ACHN (cell line): Measurements from ENCODE around the gene KRT3.
"Not testable (repeated sequence)": the region's sequence is repeated elsewhere in the genome, so short reads cannot be mapped to it uniquely, and the experiment has no call there.

ENCODE experiments used
- DNase-seq: peaks from one replicate; pipeline ENCODE4 v3.0.0-alpha.2; 2015
- in situ Hi-C: cut with HindIII; loops from 2 replicates; pipeline ENCODE4 v1.10.0; 2017; ENCODE audit warnings: low sequenced_read_pairs, low pct_ligation_motif_present, low pct_unique_long_range_greater_than_20kb

Gene KRT3

GRCh38 chr12:52753283-52753682 is 42.6 kb downstream of the KRT3 start:
- DNase-seq, result no peak
- in situ Hi-C loops, result no loop called here

DNA sequence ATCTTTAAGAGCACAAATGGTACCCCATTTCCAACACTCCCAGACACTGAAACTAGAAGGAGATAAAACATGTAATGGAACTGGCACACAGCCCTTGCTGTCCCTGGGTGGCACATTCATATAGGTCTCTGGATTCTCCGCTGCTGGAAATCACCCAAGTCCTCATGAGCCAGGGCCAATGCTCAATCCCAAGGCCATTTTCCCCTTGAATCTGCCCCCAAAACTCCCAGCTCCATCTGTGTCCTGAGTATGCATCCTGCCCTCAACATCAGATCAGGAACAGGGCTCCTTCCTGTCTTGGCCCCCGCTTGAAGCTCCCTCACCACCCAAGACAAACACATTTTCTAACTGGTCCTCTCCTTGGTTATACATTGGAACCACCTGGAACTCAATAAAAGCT is 43.4 kb downstream of the KRT3 start:
- in situ Hi-C loops, result no loop called here
- DNase-seq, result no peak

DNA sequence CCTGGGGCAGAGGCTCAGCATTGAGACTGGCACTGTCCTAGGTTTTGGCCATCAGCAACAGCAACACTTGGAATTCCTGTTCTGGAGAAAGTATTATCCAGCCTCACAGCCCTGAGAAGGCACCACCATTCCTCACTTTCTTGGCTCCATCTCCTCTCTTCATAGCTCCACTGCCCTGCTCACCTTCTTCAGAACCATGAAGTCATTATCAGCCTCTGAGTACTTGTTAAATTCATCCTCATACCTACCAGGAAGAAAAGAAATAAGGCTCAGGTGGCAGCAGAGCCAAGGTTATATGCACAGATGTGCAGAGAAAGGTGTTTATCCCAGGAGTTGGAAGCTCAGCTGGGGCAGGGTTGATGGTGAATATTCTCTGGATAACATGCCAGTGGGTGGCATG is 44.1 kb downstream of the KRT3 start:
- in situ Hi-C loops, result no loop called here
- DNase-seq, result no peak

GRCh38 chr12:52750532-52750931 is 45.4 kb downstream of the KRT3 start:
- in situ Hi-C loops, DNase-seq: not testable (repeated sequence)

DNA sequence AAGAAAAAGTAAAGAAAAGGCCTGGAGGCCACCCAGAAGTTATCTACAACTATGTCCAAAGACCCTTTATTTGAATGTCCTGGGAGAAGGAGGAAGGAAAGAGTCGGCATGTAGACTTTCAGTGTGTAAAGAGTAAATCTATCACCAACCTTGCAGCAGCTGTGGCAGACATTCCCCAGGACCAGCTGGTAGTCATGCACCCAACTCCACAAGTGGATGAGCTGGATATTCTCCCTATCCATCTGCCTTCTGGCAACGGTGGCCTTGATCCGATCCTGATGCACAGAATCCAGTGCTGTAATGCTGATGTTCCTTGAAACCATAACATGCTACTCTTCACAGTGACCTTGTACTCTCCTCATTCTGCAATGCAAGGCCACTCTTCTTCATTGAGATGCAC is 46.1 kb downstream of the KRT3 start:
- no peak for DNase-seq
- in situ Hi-C loops, result no loop called here

GRCh38 chr12:52748578-52748977 is 47.3 kb downstream of the KRT3 start:
- no peak for DNase-seq
- in situ Hi-C loops, result no loop called here

DNA sequence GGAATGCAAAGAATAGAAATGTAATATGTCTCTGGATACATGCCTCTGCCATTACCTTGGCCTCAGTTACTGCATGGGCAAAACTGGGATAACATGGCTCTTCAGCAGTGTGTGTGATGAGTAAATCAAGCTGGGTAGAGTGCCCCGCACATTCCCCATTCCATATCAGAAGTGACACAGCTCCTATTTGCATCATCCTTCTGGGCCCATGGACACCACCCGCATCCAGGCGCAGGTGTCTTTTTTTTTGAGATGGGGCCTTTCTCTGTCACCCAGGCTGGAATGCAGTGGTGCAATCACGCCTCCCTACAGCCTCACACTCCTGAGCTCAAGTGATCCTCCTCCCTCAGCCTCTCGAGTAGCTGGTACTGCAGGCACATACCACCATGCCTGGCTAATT is 50.4 kb downstream of the KRT3 start:
- no peak for DNase-seq
- in situ Hi-C loops, result no loop called here

DNA sequence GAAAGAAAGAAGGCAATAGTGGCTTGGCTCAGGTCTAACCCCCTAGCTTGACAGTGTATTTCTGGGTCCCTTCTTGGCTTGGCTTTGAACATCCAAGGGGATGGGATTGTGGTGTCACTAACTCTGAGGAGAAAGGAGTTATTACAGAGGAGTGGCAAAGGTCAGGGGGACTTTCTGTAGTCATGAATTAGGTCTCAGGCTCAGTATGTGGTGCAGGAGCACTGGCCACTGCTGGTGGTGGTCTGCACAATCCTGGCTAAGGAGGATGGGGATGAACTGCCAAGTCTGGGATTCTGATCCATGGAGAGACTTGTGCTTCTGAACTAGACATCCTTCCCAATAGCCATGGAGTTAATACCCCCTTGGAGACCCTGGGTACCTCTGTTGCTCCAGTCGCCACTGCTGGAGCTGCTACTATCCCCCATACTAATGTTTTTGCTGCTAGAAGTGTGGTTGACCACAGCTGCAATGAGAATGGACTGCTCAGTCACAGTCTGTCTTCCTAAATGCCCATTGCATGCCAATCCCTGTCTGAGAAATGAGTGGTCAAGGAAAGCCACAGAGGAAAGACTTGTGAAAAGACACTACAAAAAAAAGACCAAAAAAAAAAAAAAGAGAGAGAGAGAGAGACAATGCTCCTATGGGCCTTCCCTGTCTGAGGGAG is 51.3 kb downstream of the KRT3 start:
- DNase-seq, result no peak
- in situ Hi-C loops, result no loop called here

DNA sequence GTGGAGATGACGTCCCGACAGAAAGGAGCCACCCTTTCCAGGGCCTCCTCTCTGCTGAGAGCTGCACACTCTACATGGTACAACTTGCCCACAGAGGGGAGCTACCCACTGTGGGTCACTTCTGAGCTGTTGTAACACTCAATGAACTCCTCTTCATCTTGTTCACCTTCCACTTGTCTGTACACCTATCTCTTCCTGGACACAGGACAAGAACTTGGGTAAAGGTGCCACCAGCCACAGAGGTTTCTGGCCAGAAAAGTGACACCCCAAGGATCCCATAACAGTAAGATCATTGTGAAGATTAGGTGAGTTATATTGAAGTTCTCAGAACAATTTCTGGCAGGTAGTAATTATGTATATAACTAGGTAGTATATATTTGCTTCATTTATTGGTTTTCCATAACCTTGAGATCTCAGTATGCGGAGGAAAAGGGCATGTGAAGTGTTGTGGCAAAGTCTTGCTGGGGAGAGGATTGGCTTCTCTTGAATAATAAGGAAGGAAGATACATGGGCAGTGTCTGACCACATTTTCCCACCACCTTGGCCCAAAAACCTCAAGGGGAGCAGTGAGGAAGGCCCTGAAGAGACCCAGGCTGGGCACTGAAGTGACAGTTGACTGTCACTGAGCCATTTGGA is 53.0 kb downstream of the KRT3 start:
- in situ Hi-C loops, result no loop called here
- no peak for DNase-seq

DNA sequence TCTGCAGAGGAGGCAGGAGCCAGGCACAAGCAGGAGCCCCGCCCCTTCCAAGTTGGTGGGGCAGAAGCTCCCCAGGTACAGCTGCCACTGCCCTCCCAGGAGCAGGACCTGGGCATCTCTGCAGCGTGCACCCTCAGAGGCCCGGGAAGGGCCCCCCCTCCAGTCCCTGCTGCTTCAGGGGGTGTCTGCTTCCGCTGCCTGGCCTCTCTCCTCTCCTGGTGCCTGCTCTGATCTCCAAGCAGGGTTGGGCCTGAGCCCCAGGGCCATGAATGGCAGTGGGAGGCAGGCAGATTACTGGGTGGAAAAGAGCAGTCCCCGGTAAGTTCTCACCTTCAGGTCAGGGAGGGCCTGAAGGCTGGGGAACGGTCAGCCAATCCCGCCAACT is 53.7 kb downstream of the KRT3 start:
- no peak for DNase-seq
- in situ Hi-C loops, result no loop called here

DNA sequence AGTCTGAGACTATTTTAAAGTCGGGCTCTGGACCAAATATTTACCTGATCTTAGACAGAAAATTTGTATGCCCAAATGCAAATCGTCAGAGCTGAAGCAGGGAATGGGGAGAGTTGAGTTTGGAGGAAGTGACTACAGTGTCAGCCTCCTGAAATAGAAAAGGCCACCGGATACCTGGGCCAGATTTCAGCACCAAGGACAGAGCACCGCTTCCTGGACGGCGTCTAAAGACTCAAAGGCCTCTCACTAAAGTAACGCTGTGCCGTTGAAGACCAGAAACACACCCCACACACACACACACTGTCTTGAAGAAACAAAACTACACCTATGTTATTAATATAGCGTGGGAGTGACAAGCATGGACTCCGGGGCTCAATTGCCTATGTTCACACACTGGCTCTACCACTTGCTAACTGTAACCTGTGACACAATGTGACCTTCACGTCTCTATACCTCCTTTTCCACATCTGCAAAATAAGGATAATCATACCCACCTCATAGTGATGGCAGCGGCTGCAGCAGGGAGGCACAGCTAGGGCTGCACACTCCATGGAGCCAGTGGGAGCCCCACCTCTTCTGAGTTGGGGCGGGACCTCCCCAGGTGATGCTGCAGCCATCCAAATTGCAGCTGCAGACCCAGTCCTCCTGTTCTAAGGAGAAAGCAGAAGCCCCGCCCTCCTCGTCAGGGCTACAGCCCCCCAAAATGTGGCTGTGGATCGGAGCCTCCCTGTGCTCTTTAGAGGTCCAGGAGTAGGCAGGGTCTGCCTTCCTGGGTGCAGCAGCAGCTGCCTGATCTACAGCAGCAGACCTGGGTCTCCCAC is 54.3 kb downstream of the KRT3 start:
- peak; percentile 74 for DNase-seq

DNA sequence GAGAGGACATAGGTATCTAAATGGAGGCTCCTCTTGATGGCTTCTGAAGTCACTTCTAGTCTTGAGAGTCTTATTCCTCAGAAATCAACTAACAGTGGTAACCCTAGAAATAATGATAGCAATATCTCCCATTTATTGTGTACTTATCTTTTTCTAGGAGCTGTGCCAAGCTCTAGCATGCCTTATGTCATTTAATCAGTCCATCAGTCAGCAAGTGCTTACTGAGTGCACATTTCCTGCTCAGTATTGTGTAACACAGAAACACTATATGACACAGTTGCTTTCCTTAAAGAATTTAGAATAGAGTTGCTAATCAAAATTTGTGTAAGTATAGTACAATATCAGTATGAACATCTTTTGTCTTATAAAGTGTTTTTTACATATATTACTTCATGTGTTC is 55.3 kb downstream of the KRT3 start:
- in situ Hi-C loops, result no loop called here
- no peak for DNase-seq

More for the DNA sequence above, 54.3 kb downstream of the KRT3 start:
- in situ Hi-C loops, result no loop called here

- in situ Hi-C loops, result no loop called here
- DNase-seq, result no peak
Measured at GRCh38 chr12:52739963-52740362, 56.0 kb downstream of the KRT3 start.
